Measurements from ENCODE around the gene PRLR.

Gene PRLR

GRCh38 chr5:35001842-35002241 lies 228.4 kb downstream of the PRLR start:
- ATAC-seq = no peak

More at GRCh38 chr5:35001842-35002241, 228.4 kb downstream of the PRLR start:
- TF ChIP-seq TOX (CRISPR knock-in tag; IDR thresholded peaks at IDR 0.05; ENCODE audit: borderline replicate concordance) (no peak), CSRNP3 (CRISPR knock-in tag; IDR thresholded peaks at IDR 0.05) (no peak), PATZ1 (CRISPR knock-in tag; IDR thresholded peaks at IDR 0.05; ENCODE audit: borderline replicate concordance) (no peak), GLIS3 (CRISPR knock-in tag; IDR thresholded peaks at IDR 0.05) (no peak), ZNF70 (CRISPR knock-in tag; IDR thresholded peaks at IDR 0.05) (no peak), BACH2 (CRISPR knock-in tag; IDR thresholded peaks at IDR 0.05; ENCODE audit: borderline replicate concordance) (no peak), POU6F1 (CRISPR knock-in tag; IDR thresholded peaks at IDR 0.05; ENCODE audit: borderline replicate concordance, low read depth) (no peak), CREB5 (CRISPR knock-in tag; IDR thresholded peaks at IDR 0.05; ENCODE audit: low read depth) (no peak), ARNTL (CRISPR knock-in tag; IDR thresholded peaks at IDR 0.05; ENCODE audit: borderline replicate concordance, low read depth) (no peak), TCF4 (CRISPR knock-in tag; IDR thresholded peaks at IDR 0.05; ENCODE audit: borderline replicate concordance) (no peak), ZFP30 (CRISPR knock-in tag; IDR thresholded peaks at IDR 0.05) (no peak), TSHZ2 (CRISPR knock-in tag; IDR thresholded peaks at IDR 0.05) (no peak), CSDC2 (CRISPR knock-in tag; IDR thresholded peaks at IDR 0.05) (no peak), ISL1 (CRISPR knock-in tag; IDR thresholded peaks at IDR 0.05) (no peak), ZNF565 (CRISPR knock-in tag; conservative IDR thresholded peaks at IDR 0.05; ENCODE audit: low read depth) (no peak)

Measured in SK-N-SH treated with all-trans-retinoic acid at 6 μM for 48 hours (cell line).